A673 (cell line): Measurements from ENCODE around the gene PLLP. TPM values are rescaled to one million over a fixed set of nuclear protein-coding genes. Genes with fewer than 3 reads are reported as not detected.

Source experiments
- BruUV-seq: library from RNA; stranded (reverse); fragments of 400-500 nt; replicated peaks from 2 replicates; lab custom pipeline; 2021; lab: Mats Ljungman, UMichigan
- CTCF ChIA-PET: fragments of 300-600 bp; sonication (Branson Sonifier 250); formaldehyde crosslinking; loops from one replicate; lab custom pipeline; 2022; ENCODE audit warnings: antibody characterized with exemption; lab: Charles Lee
- POLR2A ChIA-PET: fragments of 300-600 bp; sonication (Branson Sonifier 250); formaldehyde crosslinking; loops from one replicate; lab custom pipeline; 2022; ENCODE audit warnings: antibody characterized with exemption; ENCODE audit not compliant: low non-redundant PET; lab: Charles Lee
- DNase-seq: peaks from one replicate; pipeline ENCODE4 v3.0.0-alpha.2; 2015; ENCODE audit warnings: low spot score
- H3K27ac ChIP-seq: fragments of 200-600 bp; sonication (generic); 2 replicates; pipeline ENCODE4 v1.5.1; 2016; ENCODE audit warnings: mixed run types, low read depth, mild to moderate bottlenecking, mixed read lengths, antibody characterized with exemption, low read length; ENCODE audit not compliant: poor library complexity, severe bottlenecking
- H3K27me3 ChIP-seq: fragments of 200-600 bp; sonication (generic); replicated peaks from 2 replicates; pipeline ENCODE4 v1.6.1; 2017; ENCODE audit warnings: mixed run types, low read depth, mild to moderate bottlenecking, mixed read lengths, antibody characterized with exemption, low read length; ENCODE audit not compliant: insufficient read depth, poor library complexity
- H3K36me3 ChIP-seq: fragments of 200-600 bp; sonication (generic); 2 replicates; pipeline ENCODE4 v1.6.1; 2016; ENCODE audit warnings: mixed run types, mild to moderate bottlenecking, mixed read lengths, antibody characterized with exemption, low read length; ENCODE audit not compliant: insufficient read depth, poor library complexity, severe bottlenecking
- H3K4me1 ChIP-seq: fragments of 200-600 bp; sonication (generic); 2 replicates; pipeline ENCODE4 v1.6.1; 2017; ENCODE audit warnings: mixed run types, mild to moderate bottlenecking, mixed read lengths, antibody characterized with exemption, low read length; ENCODE audit not compliant: insufficient read depth, poor library complexity, severe bottlenecking
- H3K4me3 ChIP-seq: fragments of 200-600 bp; sonication (generic); 2 replicates; pipeline ENCODE4 v1.5.1; 2016; ENCODE audit warnings: low read depth, mixed run types, mild to moderate bottlenecking, mixed read lengths, low read length; ENCODE audit not compliant: poor library complexity, severe bottlenecking
- H3K9me3 ChIP-seq: fragments of 200-600 bp; sonication (generic); 2 replicates; pipeline ENCODE4 v1.6.1; 2016; ENCODE audit warnings: mixed run types, low read depth, mild to moderate bottlenecking, mixed read lengths, antibody characterized with exemption, low read length; ENCODE audit not compliant: poor library complexity, severe bottlenecking
- CTCF ChIP-seq: fragments of 300-800, 200-600 bp; sonication (generic); conservative IDR thresholded peaks from 2 replicates; pipeline ENCODE4 v1.5.1; 2017; ENCODE audit warnings: low read depth, mild to moderate bottlenecking, antibody characterized with exemption, low read length, moderate library complexity, mixed read lengths
- EZH2 ChIP-seq: fragments of 200-600 bp; sonication (generic); IDR thresholded peaks from 2 replicates; pipeline ENCODE4 v1.6.1; 2017; ENCODE audit warnings: borderline replicate concordance, low read depth, mild to moderate bottlenecking, mixed read lengths, antibody characterized with exemption, low read length; ENCODE audit not compliant: poor library complexity, severe bottlenecking
- intact Hi-C: fragments of 100-400 bp; cut with micrococcal nuclease; formaldehyde crosslinking; loops from one replicate; pipeline ENCODE4 v1.10.0; 2022; ENCODE audit not compliant: unreplicated experiment
- total RNA-seq: library from RNA; stranded (reverse); gene quantifications from 2 replicates; pipeline ENCODE4 v1.2.3, GENCODE V29; 2021

PLLP gene
- total RNA-seq, 1 experiment from 2014 or later = 1.1 TPM

GRCh38 chr16:57266531-57267260 lies 17.8 kb downstream of the PLLP start:
- H3K4me3 ChIP-seq = no peak overlapping the region
- no peaks in the 10 kb centered on the region for H3K4me1 ChIP-seq
- H3K27me3 ChIP-seq = no peaks in the 10 kb centered on the region
- intact Hi-C loops = no loop called here
- ChIA-PET POLR2A (no interaction called here), CTCF (no interaction called here)
- TF ChIP-seq CTCF (no peak), EZH2 (no peak)
- H3K36me3 ChIP-seq = no peaks in the 10 kb centered on the region
- BruUV-seq = no TSS peak
- H3K9me3 ChIP-seq = no peaks in the 10 kb centered on the region
- no peak for DNase-seq
- no peak overlapping the region for H3K27ac ChIP-seq

GRCh38 chr16:57265850-57266530 lies 18.5 kb downstream of the PLLP start:
- POLR2A ChIA-PET = no interaction called here
- Histone ChIP-seq H3K9me3 (no peaks in the 10 kb centered on the region), H3K4me3 (no peak overlapping the region), H3K27ac (no peak overlapping the region), H3K27me3 (no peaks in the 10 kb centered on the region), H3K36me3 (no peaks in the 10 kb centered on the region), H3K4me1 (no peaks in the 10 kb centered on the region)
- DNase-seq = no peak
- intact Hi-C loops = no loop called here
- no TSS peak for BruUV-seq
- CTCF ChIA-PET = no interaction called here
- TF ChIP-seq EZH2 = no peak
- no peak for TF ChIP-seq CTCF

- no peaks in the 10 kb centered on the region for H3K9me3 ChIP-seq
- ChIA-PET CTCF (no interaction called here), POLR2A (no interaction called here)
- no peak overlapping the region for H3K27ac ChIP-seq
- BruUV-seq = no TSS peak
- peaks cover 8% of the 10 kb centered on the region for H3K4me1 ChIP-seq
- no peaks in the 10 kb centered on the region for H3K27me3 ChIP-seq
- TF ChIP-seq CTCF = no peak
- no peak for TF ChIP-seq EZH2
- no peaks in the 10 kb centered on the region for H3K36me3 ChIP-seq
- H3K4me3 ChIP-seq = no peak overlapping the region
- DNase-seq = no peak
- intact Hi-C loops = no loop called here
These were observed 19.5 kb downstream of the PLLP start for GRCh38 chr16:57264950-57265371.
